Stimulated activated CD8-positive, alpha-beta memory T cell treated with anti-CD3 and anti-CD28 coated beads, Interleukin-7, amount 100 ng/mL, for 48 hours (primary cell): Measurements from ENCODE around the gene ADD2.
A peak's percentile ranks its signal among the peaks of the same experiment; 100 is the strongest.
"Not testable (repeated sequence)": the region's sequence is repeated elsewhere in the genome, so short reads cannot be mapped to it uniquely, and the experiment has no call there.

Source experiments
- DNase-seq, 2 donors: peaks; one replicate each; pipeline ENCODE4 v3.0.0-alpha.2; 2020; ENCODE audit warnings: low read depth in 1 of 2; ENCODE audit errors: extremely low read depth in 1 of 2

Gene ADD2

DNA sequence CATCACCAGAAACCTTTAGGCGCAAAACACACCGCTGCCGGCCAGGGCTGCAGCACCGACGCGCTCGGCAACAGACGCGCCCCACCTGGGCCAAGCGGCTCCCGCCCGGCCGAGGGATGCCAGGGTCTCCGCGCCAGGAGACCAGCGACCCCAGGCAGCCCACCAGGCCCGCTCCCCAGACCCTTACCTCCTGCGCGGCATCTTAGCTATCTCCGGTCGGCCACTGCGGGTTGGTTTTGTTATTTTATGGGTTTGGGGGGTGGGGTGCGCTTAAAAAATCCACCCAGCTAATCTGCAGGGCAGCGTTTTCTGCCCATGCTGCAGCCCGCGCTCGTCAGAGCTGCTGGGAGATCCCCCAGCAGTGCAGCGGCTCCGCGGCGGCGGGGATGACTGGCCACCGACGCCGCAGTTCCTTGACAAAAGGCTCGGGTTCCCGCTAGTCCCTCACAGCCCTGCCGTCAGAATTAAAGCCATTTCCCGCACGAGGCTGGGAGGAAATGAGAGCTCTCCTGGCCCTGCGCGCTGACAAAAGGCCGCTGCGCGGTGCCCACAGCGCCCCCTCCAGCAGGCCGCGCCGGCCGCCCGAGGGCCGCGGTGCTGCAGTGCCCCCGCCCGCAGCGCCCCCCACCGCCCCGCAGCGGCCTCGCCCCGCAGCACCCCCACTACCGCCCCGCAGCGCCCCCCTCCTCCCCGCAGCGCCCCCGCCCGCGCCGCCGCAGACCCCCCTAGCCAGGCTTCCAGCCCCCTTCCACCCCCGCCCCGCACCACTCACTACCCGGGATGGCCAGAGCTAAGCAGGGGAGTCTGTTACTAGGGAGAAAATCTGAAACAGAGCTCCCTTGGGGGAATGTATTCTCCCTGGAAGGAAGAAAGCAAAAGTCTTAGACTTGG is at the start of gene ADD2:
Gene ADD2, minus strand, starts transcription at position 502 of the 891 bp plus-strand sequence. CDS start 61,792 bp downstream, outside the sequence.
- peak in 1 of 2 donors; percentile 43 for DNase-seq

DNA sequence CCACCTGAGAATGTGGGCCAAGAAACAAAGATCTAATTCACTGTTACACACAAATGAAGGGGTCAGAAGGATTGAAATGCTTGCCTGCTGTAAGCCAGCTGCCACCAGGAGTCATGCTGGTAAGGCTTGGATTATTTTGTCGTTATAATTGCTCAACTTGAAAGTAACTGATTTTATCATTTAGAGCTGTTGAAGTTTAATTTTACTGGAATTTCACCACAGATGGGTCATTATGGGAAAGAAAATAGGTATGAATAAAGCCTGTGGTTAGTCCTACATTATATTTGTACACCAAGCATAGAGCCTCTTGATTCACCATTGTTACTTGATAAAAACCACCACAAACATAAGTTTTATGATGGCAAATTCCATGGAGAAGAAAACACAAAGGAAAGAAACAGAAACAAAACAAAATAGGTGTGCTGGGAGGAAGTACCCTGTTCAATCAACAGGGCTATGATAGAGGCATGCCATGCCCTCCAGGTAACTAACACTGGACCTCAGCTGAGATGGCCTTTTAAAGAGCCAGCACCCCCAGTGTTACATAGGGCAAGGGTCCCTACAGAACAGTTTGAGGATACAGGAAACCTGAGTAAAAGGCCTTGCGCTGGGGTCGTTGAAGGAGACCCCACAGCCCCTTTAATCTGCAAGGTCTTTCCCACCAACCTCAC is 49.4 kb upstream of the ADD2 start:
- DNase-seq = no peak

GRCh38 chr2:70816726-70817125 is 48.7 kb upstream of the ADD2 start:
- no peak for DNase-seq

- no peak for DNase-seq
Measured at GRCh38 chr2:70808983-70809958, 41.3 kb upstream of the ADD2 start.

DNA sequence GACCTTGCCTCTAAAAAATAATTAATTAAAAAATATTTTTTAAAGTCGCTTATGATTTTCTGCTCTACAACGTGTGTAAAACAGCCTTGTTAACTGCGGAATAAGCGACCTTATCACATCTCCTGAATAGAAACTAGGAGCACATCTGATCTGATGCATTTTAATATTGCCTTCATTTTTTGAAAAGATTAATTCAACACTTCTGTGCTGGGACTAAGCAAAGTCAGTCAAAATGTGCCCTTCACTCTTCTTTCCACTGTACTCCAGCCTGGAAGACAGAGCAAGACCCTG is 39.8 kb upstream of the ADD2 start:
- no peak for DNase-seq

GRCh38 chr2:70807102-70807827 is 39.3 kb upstream of the ADD2 start:
- no peak for DNase-seq

GRCh38 chr2:70806620-70807019 is 38.6 kb upstream of the ADD2 start:
- no peak for DNase-seq

DNA sequence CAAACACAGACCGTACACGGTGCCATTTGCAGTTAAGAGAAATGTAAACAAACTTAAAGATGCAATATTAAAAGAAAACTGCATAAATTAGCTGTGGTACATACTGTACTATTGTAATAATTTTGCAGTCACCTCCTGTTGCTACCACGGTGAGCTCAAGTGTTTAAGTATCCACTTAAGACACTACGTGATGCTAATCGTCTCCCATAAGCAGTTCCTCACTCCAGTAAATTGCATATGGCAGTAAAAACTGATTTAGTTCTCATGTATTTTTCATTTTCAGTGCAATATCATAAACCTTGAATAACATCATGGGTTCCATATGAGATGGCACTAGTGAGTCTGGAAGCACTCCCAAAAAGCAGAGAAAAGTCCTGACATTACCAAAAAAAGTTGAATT is 38.0 kb upstream of the ADD2 start:
- no peak for DNase-seq

GRCh38 chr2:70801607-70802263 is 33.7 kb upstream of the ADD2 start:
- DNase-seq = no peak

DNA sequence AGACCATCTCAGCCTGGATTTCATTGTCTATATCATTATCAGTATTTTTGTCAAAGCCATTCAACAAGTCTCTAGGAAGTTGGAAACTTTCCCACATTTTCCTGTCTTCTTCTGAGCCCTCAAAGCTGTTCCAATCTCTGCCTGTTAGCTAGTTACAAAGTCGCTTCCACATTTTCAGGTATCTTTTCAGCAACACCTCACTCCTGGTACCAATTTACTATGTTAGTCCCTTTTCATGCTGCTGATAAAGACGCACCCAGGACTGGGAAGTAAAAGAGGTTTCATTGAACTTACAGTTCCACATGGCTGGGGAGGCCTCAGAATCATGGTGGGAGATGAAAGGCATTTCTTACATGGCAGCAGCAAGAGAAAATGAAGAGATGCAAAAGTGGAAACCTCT is 31.7 kb upstream of the ADD2 start:
- no peak for DNase-seq

- DNase-seq = not testable (repeated sequence)
Measured at GRCh38 chr2:70797996-70798395, 30.0 kb upstream of the ADD2 start.

GRCh38 chr2:70797506-70797905 is 29.5 kb upstream of the ADD2 start:
- DNase-seq = no peak

DNA sequence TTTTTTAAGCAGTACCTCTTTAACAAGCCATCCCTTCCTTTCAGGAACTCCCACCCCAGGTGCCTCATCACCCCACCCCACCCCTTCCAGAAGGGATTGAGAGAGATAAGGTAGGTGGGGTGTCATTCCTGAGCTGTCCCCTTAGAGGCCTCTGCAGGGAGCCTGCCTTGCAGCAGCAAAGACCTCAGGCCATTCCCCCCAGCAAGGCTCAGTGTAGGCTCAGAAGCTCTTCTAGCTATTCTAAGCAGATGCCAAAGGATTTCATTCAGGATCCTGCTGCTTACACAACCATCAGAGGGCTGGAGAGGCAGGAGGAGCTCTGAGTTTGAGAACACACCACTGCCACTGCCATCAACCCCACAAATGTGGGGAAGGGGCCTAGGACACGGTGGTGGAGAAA is 28.3 kb upstream of the ADD2 start:
- no peak for DNase-seq

- no peak for DNase-seq
Measured at GRCh38 chr2:70795164-70795995, 27.4 kb upstream of the ADD2 start.

GRCh38 chr2:70793450-70793849 is 25.4 kb upstream of the ADD2 start:
- no peak for DNase-seq

DNA sequence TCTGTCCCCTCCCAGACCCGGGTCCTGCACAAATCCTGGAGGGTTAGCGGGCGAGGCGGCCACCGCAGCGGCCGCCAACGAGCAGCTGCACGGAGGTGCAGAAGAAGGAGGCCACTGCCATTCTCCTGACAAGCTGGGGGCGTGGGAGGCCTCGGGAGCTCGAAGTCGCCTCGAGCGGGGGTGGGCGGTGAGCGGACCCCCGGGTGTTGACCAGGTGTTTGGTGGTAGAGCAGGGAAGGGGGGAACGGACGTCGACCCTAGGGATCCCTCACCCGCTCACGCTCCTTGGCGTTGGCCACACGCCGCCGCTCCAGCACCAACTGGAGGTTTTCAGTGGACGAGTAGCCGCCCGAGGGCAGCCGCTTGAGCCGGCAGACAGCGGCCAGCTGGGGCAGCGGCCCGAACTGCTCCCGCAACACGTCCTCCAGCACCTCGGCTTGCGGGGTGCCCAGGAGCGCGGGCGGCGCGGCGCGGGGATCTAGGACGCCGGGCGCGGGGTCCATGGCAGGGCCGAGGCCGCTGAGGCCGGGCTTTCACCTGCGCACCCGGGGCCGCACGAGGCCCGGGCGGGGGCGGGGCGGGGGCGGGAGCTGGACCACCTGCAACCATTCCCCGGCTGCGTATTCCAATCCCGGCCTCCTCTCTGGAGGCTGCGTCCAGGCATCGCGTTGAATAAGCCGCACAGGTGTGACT is 22.3 kb upstream of the ADD2 start, which contains the start of gene FIGLA:
Gene FIGLA, minus strand, starts transcription at position 508 of the 693 bp plus-strand sequence. Its CDS starts 5 bp downstream, at position 503.
- DNase-seq = no peak

- DNase-seq = peak; percentile 38 to 63
Measured at GRCh38 chr2:70789304-70790135, 21.5 kb upstream of the ADD2 start.
